Measurements from ENCODE around the gene COL9A3.

COL9A3 gene

GRCh38 chr20:62787866-62788265 lies 29.0 kb upstream of the COL9A3 start:
- no peak overlapping the region for H3K4me3 ChIP-seq (ENCODE audit: low read length, poor library complexity, severe bottlenecking)
- no peaks in the 10 kb centered on the region for H3K36me3 ChIP-seq (ENCODE audit: insufficient read depth, low read length)
- H3K79me2 ChIP-seq (ENCODE audit: insufficient read depth, low read length), result no peaks in the 10 kb centered on the region
- H3K4me1 ChIP-seq (ENCODE audit: insufficient read depth, low read length, poor library complexity, severe bottlenecking), result peaks cover 15% of the 10 kb centered on the region
- no peaks in the 10 kb centered on the region for H3F3A ChIP-seq (ENCODE audit: low read depth)
- no peak overlapping the region for H2AFZ ChIP-seq (ENCODE audit: low read length)
- H3K9me3 ChIP-seq (ENCODE audit: insufficient read depth, low read depth, low read length), result no peaks in the 10 kb centered on the region
- H4K20me1 ChIP-seq (ENCODE audit: insufficient read depth, low read length, poor library complexity, severe bottlenecking), result no peaks in the 10 kb centered on the region
- no peak overlapping the region for H3K4me2 ChIP-seq (ENCODE audit: low read depth, low read length, poor library complexity, severe bottlenecking)
- no peak overlapping the region for H3K9ac ChIP-seq (ENCODE audit: low read depth, low read length, poor library complexity, severe bottlenecking)
- TF ChIP-seq, protein P1, sequence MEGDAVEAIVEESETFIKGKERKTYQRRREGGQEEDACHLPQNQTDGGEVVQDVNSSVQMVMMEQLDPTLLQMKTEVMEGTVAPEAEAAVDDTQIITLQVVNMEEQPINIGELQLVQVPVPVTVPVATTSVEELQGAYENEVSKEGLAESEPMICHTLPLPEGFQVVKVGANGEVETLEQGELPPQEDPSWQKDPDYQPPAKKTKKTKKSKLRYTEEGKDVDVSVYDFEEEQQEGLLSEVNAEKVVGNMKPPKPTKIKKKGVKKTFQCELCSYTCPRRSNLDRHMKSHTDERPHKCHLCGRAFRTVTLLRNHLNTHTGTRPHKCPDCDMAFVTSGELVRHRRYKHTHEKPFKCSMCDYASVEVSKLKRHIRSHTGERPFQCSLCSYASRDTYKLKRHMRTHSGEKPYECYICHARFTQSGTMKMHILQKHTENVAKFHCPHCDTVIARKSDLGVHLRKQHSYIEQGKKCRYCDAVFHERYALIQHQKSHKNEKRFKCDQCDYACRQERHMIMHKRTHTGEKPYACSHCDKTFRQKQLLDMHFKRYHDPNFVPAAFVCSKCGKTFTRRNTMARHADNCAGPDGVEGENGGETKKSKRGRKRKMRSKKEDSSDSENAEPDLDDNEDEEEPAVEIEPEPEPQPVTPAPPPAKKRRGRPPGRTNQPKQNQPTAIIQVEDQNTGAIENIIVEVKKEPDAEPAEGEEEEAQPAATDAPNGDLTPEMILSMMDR (conservative IDR thresholded peaks at IDR 0.05; ENCODE audit: low read length), result no peak
- no peak for TF ChIP-seq EZH2phosphoT487 (IDR thresholded peaks at IDR 0.05; ENCODE audit: borderline replicate concordance)
- no peaks in the 10 kb centered on the region for H3K9me2 ChIP-seq (replicated peaks; ENCODE audit: low read depth, low read length)
- no peaks in the 10 kb centered on the region for H3K27me3 ChIP-seq (ENCODE audit: insufficient read depth, low read length, poor library complexity, severe bottlenecking)

DNA sequence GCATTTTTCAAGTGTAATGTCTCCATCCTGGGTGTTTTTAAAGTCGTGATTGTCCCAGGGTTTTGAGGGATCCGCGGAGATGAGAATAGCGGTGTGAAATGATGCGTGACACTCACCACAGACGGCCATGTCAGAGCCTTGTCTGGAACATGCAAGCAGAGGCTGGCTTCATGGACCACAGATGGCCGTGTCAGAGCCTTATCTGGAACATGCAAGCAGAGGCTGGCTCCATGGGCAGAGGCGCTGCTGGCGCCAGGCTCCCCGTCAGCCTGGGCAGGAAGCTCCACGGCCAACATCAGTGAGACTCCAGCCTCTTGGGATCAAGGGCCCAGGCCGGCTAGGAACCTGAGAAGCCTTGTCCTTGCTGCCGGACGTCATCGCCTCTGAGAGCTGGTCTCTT lies 28.2 kb upstream of the COL9A3 start:
- TF ChIP-seq EZH2phosphoT487 (IDR thresholded peaks at IDR 0.05; ENCODE audit: borderline replicate concordance), result no peak
- TF ChIP-seq, protein P1 (conservative IDR thresholded peaks at IDR 0.05; ENCODE audit: low read length), result no peak
- Histone ChIP-seq H3F3A (ENCODE audit: low read depth) (no peaks in the 10 kb centered on the region), H3K9me3 (ENCODE audit: insufficient read depth, low read depth, low read length) (no peaks in the 10 kb centered on the region), H3K4me3 (ENCODE audit: low read length, poor library complexity, severe bottlenecking) (no peak overlapping the region), H3K27me3 (ENCODE audit: insufficient read depth, low read length, poor library complexity, severe bottlenecking) (no peaks in the 10 kb centered on the region), H3K4me2 (ENCODE audit: low read depth, low read length, poor library complexity, severe bottlenecking) (no peak overlapping the region), H3K9me2 (replicated peaks; ENCODE audit: low read depth, low read length) (no peaks in the 10 kb centered on the region), H3K79me2 (ENCODE audit: insufficient read depth, low read length) (no peaks in the 10 kb centered on the region), H3K36me3 (ENCODE audit: insufficient read depth, low read length) (no peaks in the 10 kb centered on the region), H2AFZ (ENCODE audit: low read length) (no peak overlapping the region), H4K20me1 (ENCODE audit: insufficient read depth, low read length, poor library complexity, severe bottlenecking) (no peaks in the 10 kb centered on the region), H3K9ac (ENCODE audit: low read depth, low read length, poor library complexity, severe bottlenecking) (no peak overlapping the region), H3K4me1 (ENCODE audit: insufficient read depth, low read length, poor library complexity, severe bottlenecking) (peaks cover 9% of the 10 kb centered on the region)

DNA sequence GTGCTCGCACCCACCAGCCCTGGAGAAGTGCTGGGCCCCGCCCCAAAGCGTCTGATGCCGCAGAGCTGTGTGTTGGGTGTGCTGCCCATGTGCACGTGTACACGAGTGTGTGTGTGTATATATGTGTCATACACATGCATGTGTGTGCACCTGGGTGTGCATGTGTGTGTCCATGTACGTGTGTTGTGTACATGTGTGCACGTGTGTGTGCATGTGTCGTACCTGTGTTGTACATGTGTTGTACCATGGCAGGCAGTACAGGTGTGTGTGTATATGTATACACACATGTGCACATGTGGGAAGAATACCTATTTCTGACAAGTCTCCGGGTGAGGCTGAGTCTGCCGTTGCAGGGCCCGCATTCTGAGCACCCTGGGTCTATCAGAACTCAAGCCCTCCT lies 26.8 kb upstream of the COL9A3 start:
- Histone ChIP-seq H3K4me1 (ENCODE audit: insufficient read depth, low read length, poor library complexity, severe bottlenecking) (peaks cover 12% of the 10 kb centered on the region), H2AFZ (ENCODE audit: low read length) (no peak overlapping the region), H3K9me3 (ENCODE audit: insufficient read depth, low read depth, low read length) (no peaks in the 10 kb centered on the region), H3K27me3 (ENCODE audit: insufficient read depth, low read length, poor library complexity, severe bottlenecking) (no peaks in the 10 kb centered on the region), H3K36me3 (ENCODE audit: insufficient read depth, low read length) (no peaks in the 10 kb centered on the region), H3K4me2 (ENCODE audit: low read depth, low read length, poor library complexity, severe bottlenecking) (no peak overlapping the region), H3K4me3 (ENCODE audit: low read length, poor library complexity, severe bottlenecking) (no peak overlapping the region), H3F3A (ENCODE audit: low read depth) (no peaks in the 10 kb centered on the region), H3K9me2 (replicated peaks; ENCODE audit: low read depth, low read length) (no peaks in the 10 kb centered on the region), H3K79me2 (ENCODE audit: insufficient read depth, low read length) (no peaks in the 10 kb centered on the region), H3K9ac (ENCODE audit: low read depth, low read length, poor library complexity, severe bottlenecking) (no peak overlapping the region), H4K20me1 (ENCODE audit: insufficient read depth, low read length, poor library complexity, severe bottlenecking) (no peaks in the 10 kb centered on the region)
- no peak for TF ChIP-seq EZH2phosphoT487 (IDR thresholded peaks at IDR 0.05; ENCODE audit: borderline replicate concordance)
- TF ChIP-seq, protein P1 (conservative IDR thresholded peaks at IDR 0.05; ENCODE audit: low read length), result no peak

Measured in Loucy (cell line).